Uterus (tissue), 4 donors: ENCODE data around the gene PSMC3. TPM values are rescaled to one million over a fixed set of nuclear protein-coding genes. Genes with fewer than 3 reads are reported as not detected.
"Not testable (repeated sequence)": the region's sequence is repeated elsewhere in the genome, so short reads cannot be mapped to it uniquely, and the experiment has no call there.

Experiments used
- DNase-seq, 2 donors: peaks; one replicate each; pipeline ENCODE4 v3.0.0-alpha.2; 2019 to 2020
- H3K27ac ChIP-seq, 2 donors: fragments of 200-600 bp; sonication (generic); 1 replicate in 1 of 2; 2 replicates in 1 of 2; pipeline ENCODE4 v1.5.1; 2016 to 2018
- H3K27me3 ChIP-seq, 2 donors: fragments of 200-600 bp; sonication (generic); one replicate each; pipeline ENCODE4 v1.5.1; 2018 to 2019; ENCODE audit warnings: control low read depth in 1 of 2
- H3K36me3 ChIP-seq, 2 donors: fragments of 200-600 bp; sonication (generic); one replicate each; pipeline ENCODE4 v1.5.1; 2019; ENCODE audit warnings: control low read depth in 1 of 2
- H3K4me1 ChIP-seq, 2 donors: fragments of 200-600 bp; sonication (generic); one replicate each; pipeline ENCODE4 v1.5.1; 2018 to 2019; ENCODE audit warnings: control low read depth in 1 of 2
- H3K4me3 ChIP-seq, 2 donors: fragments of 200-600 bp; sonication (generic); 1 replicate in 1 of 2; 2 replicates in 1 of 2; pipeline ENCODE4 v1.5.1; 2018 to 2019; ENCODE audit warnings: mild to moderate bottlenecking in 1 of 2
- H3K9me3 ChIP-seq, 2 donors: fragments of 200-600 bp; sonication (generic); one replicate each; pipeline ENCODE4 v1.5.1; 2019; ENCODE audit warnings: control low read depth in 1 of 2
- POLR2A ChIP-seq, 2 donors: fragments of 450-650 bp; IDR thresholded peaks; one replicate each; pipeline ENCODE4 v1.6.1; 2016; ENCODE audit warnings: antibody characterized with exemption in 2 of 2, mild to moderate bottlenecking in 1 of 2, moderate library complexity in 1 of 2
- intact Hi-C: fragments of 100-400 bp; cut with DNase I; formaldehyde crosslinking; loops from one replicate; pipeline ENCODE4 v1.15.1; 2023; ENCODE audit warnings: low total_unique reads
- total RNA-seq, 4 donors: library from RNA; depleted of rRNA in 3 of 4; stranded (reverse); fragments of >200 nt in 3 of 4; gene quantifications; one replicate each; pipeline versions ENCODE4 v1.1.0 to v1.2.4, GENCODE V29; 2014 to 2023
- TF ChIP-seq, protein P1 (sequence below), 4 experiments: fragments of 200-600 bp in 2 of 4; fragments of 450-650 bp in 2 of 4; sonication (generic) in 2 of 4; IDR thresholded peaks; one replicate each; pipeline ENCODE4 v1.5.1; 2016 to 2019; ENCODE audit warnings: antibody characterized with exemption in 4 of 4, mild to moderate bottlenecking in 2 of 4, moderate library complexity in 1 of 4
- donor health status: DM: yes; HTN: yes; CAD: no.

The PSMC3 gene
- total RNA-seq, 4 donors from 2014 or later, result 43.8 to 161 (median 96.2) TPM

DNA sequence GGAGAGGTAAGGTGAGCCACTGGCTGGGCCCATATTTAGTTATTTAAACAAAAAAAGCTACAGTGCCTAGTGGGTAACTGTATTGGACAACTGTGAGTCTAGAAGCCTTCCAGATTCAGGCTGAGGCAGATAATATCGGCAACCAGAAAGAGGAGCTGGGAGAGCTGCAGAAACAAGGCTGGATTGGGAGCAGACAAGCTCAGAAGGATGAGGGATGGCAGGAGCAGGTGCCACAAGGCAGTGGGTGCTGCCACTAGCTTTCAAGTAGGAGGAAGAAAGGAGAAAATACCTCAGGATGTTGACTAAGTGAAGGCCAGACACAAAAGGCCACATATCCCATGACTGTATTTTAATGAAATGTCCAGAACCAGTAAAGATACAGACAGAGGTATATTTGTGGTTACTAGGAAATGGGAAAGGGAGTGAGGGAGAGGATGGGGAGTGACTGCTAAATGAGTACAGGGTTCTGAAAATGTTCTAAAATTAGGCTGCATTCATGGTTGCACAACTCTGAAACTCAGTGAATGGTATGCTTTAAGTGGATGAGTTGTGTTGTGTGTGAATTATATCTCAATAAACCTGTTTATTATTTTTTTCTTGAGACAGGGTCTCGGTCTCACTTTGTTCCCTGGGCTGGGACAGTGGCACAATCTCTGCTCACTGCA is 34.5 kb upstream of the PSMC3 start:
- H3K36me3 ChIP-seq, result no peaks in the 10 kb centered on the region
- H3K27ac ChIP-seq, result no peak overlapping the region
- DNase-seq, result no peak
- intact Hi-C loops, result no loop called here
- H3K27me3 ChIP-seq, result no peaks in the 10 kb centered on the region
- H3K9me3 ChIP-seq, result no peaks in the 10 kb centered on the region
- TF ChIP-seq POLR2A (IDR thresholded peaks at IDR 0.05), result no peak
- TF ChIP-seq, protein P1, sequence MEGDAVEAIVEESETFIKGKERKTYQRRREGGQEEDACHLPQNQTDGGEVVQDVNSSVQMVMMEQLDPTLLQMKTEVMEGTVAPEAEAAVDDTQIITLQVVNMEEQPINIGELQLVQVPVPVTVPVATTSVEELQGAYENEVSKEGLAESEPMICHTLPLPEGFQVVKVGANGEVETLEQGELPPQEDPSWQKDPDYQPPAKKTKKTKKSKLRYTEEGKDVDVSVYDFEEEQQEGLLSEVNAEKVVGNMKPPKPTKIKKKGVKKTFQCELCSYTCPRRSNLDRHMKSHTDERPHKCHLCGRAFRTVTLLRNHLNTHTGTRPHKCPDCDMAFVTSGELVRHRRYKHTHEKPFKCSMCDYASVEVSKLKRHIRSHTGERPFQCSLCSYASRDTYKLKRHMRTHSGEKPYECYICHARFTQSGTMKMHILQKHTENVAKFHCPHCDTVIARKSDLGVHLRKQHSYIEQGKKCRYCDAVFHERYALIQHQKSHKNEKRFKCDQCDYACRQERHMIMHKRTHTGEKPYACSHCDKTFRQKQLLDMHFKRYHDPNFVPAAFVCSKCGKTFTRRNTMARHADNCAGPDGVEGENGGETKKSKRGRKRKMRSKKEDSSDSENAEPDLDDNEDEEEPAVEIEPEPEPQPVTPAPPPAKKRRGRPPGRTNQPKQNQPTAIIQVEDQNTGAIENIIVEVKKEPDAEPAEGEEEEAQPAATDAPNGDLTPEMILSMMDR (IDR thresholded peaks at IDR 0.05), result no peak
- H3K4me3 ChIP-seq, result no peak overlapping the region
- H3K4me1 ChIP-seq, result no peaks in the 10 kb centered on the region

DNA sequence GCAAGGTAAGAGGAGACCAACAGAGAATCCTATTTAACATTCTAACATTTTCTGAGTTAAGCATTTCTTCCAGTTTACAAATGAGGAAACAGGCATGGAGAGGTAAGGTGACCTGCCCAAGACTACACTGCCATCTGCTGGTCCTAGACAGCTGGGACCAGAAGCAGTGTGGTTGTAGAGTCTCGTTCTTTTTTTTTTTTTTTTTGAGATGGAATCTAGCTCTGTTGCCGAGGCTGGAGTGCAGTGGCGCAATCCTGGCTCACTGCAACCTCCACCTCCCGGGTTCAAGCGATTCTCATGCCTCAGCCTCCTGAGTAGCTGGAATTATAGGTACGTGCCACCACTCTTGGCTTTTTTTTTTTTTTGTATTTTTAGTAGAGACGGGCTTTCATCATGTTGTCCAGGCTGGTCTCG is 28.0 kb upstream of the PSMC3 start:
- H3K4me1 ChIP-seq, H3K27ac ChIP-seq, H3K4me3 ChIP-seq, H3K9me3 ChIP-seq, H3K27me3 ChIP-seq, H3K36me3 ChIP-seq, intact Hi-C loops: not testable (repeated sequence)
- DNase-seq, result peak; percentile 74 to 76
- TF ChIP-seq, protein P1 (IDR thresholded peaks at IDR 0.05), result peak; percentile 62 to 74 (median 70)

DNA sequence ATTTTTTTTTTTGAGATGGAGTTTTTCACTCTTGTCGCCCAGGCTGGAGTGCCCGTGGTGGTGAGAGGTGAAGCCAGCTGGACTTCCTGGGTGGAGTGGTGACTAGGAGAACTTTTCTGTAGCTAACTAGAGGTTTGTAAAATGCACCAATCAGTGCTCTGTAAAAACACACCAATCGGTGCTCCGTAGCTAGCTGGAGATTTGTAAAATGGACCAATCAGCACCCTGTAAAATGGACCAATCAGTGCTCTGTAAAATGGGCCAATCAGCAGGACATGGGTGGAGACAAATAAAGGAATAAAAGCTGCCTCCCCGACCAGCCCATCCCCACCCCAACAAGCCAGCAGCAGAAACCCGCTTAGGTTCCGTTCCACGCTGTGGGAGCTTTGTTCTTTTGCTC is 27.1 kb upstream of the PSMC3 start:
- Histone ChIP-seq H3K36me3 (no peaks in the 10 kb centered on the region), H3K4me1 (no peaks in the 10 kb centered on the region), H3K27ac (no peak overlapping the region), H3K9me3 (no peaks in the 10 kb centered on the region), H3K27me3 (no peaks in the 10 kb centered on the region), H3K4me3 (no peak overlapping the region)
- TF ChIP-seq, protein P1 (IDR thresholded peaks at IDR 0.05), result no peak
- TF ChIP-seq POLR2A (IDR thresholded peaks at IDR 0.05), result no peak
- intact Hi-C loops, result no loop called here
- no peak for DNase-seq

DNA sequence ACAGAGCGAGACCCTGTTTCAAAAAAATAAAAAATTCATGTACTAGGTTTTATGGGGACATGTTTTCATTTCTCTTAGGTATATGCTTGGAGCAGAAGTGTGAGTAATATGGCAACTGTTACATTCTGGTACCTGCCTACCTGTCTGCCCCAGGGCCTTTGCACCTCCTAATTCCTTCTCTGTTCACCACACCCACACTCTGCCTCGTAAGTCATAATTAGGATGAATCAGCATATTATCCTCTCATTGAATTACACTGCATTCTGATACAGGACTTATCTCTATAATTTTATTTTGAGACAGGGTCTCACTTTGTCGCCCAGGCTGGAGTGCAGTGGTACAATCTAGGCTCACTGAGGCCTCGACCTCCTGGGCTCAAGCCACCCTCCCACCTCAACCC is 25.8 kb upstream of the PSMC3 start:
- H3K27ac ChIP-seq, result no peak overlapping the region
- H3K27me3 ChIP-seq, result no peaks in the 10 kb centered on the region
- DNase-seq, result no peak
- no peak overlapping the region for H3K4me3 ChIP-seq
- intact Hi-C loops, result no loop called here
- no peaks in the 10 kb centered on the region for H3K36me3 ChIP-seq
- H3K9me3 ChIP-seq, result no peaks in the 10 kb centered on the region
- no peaks in the 10 kb centered on the region for H3K4me1 ChIP-seq
- no peak for TF ChIP-seq POLR2A (IDR thresholded peaks at IDR 0.05)
- TF ChIP-seq, protein P1 (IDR thresholded peaks at IDR 0.05), result no peak

DNA sequence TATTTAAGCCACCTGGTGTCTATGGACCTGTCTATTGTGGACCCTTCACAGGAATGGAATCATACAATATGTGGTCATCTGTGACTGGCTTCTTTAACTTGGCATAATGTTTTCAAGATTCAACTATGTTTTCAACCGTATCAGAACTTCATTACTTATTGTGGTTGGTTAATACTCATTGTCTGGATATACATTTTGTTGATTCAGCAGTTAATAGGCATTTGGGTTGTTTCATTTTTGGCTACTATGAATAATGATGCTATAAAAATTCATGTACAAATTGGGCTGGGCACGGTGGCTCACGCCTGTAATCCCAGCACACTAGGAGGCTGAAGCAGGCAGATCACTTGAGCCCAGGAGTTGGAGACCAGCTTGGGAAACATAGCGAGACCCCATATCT is 25.2 kb upstream of the PSMC3 start:
- intact Hi-C loops, result no loop called here
- DNase-seq, result no peak
- TF ChIP-seq POLR2A (IDR thresholded peaks at IDR 0.05), result no peak
- TF ChIP-seq, protein P1 (IDR thresholded peaks at IDR 0.05), result no peak
- H3K36me3 ChIP-seq, result no peaks in the 10 kb centered on the region
- H3K4me3 ChIP-seq, result no peak overlapping the region
- H3K27ac ChIP-seq, result no peak overlapping the region
- H3K9me3 ChIP-seq, result no peaks in the 10 kb centered on the region
- H3K4me1 ChIP-seq, result no peaks in the 10 kb centered on the region
- no peaks in the 10 kb centered on the region for H3K27me3 ChIP-seq
